Embryonic facial prominence (tissue), 1 donor: ENCODE data around the gene MACROH2A1.
"Not testable (repeated sequence)": the region's sequence is repeated elsewhere in the genome, so short reads cannot be mapped to it uniquely, and the experiment has no call there.

Experiments used
- DNase-seq: peaks from one replicate; pipeline ENCODE4 v3.0.0-alpha.2; 2016; ENCODE audit errors: extremely low spot score

MACROH2A1 gene

GRCh38 chr5:135376961-135377624 lies 21.9 kb downstream of the MACROH2A1 start:
- DNase-seq, result no peak

DNA sequence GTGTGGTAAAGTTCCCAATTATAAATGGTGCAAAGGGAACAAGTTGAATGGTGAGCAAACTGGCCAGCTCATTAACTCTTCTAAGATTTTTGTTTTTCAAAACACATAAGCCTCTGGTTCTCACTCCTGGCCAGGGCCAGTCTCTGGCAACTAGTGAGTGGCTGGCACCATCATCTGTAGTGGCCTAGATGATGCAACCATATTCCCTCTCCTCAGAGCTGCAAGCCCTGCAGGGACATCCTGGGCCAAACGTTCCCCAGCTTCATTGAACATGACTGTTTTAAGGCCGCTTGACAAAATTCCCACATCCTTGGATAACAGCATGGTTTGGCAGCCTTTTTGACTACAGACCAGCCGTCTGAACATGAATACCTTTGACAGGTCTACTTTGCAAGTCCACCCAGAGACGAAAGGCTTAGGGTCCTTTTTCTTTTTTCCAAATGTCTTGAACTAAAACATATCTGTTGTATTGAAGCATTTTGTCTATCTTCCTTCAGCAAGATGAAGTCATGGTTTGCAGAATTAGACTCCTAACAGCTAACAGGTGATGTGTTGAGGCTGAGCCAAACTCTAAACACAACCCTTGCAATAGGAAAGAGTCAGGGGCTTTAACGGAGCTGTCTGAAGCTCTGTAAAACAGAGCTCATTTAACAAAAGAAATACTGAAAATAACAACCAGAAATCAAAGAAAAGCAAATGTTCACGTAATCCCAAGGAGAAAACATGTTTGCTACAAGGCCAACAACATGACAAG lies 23.8 kb downstream of the MACROH2A1 start:
- DNase-seq, result no peak

- DNase-seq, result no peak
Measured at GRCh38 chr5:135373736-135374515, 25.1 kb downstream of the MACROH2A1 start.

GRCh38 chr5:135372654-135373381 lies 26.2 kb downstream of the MACROH2A1 start:
- no peak for DNase-seq

GRCh38 chr5:135371622-135372232 lies 27.3 kb downstream of the MACROH2A1 start:
- DNase-seq, result no peak

- DNase-seq, result no peak
Measured at GRCh38 chr5:135369952-135370351, 29.1 kb downstream of the MACROH2A1 start.

DNA sequence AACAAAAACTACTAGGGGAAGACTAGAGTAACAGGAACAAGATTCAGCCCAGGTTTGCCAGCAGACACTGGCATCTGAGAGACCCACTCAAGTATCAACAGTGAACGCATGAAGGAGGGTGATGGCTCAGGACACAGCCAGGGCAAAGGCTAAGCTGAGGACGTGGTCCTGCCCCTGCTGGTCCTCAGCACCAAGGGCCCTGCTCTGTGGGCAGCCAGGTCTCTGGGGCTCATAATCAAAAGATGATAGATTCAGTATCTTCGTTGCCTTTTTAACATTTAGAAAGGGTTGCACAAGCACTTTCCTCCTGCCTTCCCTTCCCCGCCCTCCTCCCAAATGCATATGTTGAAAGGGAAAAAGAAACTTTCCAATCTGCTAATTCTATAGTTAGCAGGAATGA lies 31.5 kb downstream of the MACROH2A1 start:
- DNase-seq, result no peak

GRCh38 chr5:135367076-135367475 lies 32.0 kb downstream of the MACROH2A1 start:
- DNase-seq, result no peak

DNA sequence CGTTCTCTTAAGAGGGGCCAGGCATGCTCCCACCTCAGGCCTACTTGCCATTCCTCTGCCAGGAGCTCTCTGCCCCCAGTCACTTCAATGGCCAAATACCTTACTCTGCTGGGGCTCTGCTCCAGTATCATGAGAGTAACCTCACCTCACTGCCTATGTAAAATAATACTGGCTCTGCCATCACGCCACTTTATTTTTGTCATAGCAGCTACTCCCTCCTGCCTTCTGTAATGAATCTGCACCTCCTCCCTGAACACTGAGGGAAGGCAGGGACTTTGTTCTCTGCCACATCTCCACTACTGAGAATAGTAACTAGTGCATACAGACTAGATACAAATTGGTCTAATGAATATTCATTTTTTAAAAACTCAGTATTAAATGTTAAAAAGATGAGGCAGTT lies 33.8 kb downstream of the MACROH2A1 start:
- no peak for DNase-seq

DNA sequence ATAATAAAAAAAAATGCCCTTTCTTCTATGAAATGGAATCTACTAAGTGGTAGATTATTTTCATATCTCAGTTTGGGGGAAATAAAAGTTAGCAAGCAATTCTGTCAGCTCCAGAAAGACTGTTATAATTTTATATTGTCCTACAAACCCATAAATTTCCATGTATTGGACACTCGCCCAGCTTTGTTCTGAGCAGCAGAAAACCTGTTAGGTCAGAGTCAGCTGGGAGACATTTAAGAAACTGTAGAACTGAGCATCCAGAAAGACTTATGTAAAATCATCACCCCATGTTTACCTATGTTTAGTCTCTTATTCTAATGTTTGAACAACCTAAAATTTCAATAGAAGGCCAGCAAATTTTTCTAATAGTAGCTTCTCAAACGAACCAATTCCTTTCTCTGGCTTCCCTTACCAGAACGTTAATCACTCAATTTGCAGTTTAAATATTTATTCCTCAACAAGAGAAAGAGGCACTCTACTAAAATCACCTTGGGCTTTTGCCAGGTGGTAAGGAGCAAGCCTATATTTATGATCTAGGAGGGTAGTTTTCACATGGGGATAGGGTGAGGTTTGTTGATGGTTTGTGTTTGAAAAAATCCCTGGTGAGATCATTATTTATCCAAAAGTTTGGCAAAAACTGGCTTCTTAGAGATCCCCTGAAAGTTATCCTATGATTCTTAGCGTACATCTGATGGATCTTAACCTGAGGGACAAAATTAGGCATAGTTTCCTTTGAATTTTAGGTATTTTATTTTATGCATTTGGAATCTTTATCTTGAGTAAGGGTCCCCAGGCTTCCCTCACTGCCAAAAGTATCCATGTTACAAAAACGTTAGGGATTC lies 34.4 kb downstream of the MACROH2A1 start:
- no peak for DNase-seq

- DNase-seq, result not testable (repeated sequence)
Measured at GRCh38 chr5:135363342-135363741, 35.7 kb downstream of the MACROH2A1 start.

DNA sequence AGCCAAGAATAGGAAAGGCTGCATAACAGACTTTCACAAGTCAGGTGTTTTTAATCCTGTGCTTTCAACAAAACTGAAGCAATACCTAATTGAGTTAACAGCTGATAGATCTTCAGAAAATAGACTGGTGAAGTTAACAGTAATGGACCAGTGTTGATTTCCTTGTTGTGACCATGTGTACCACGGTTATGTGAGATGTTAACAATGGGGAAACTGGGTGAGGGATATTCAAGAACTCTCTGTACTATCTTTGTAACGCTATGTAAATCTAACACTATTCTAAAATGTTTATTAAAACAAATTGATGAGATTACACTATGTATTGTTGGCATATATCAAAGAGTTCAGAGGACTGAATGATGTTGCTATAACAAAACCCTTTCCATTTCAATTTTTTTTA lies 36.9 kb downstream of the MACROH2A1 start:
- DNase-seq, result no peak

- DNase-seq, result no peak
Measured at GRCh38 chr5:135360278-135361274, 38.5 kb downstream of the MACROH2A1 start.

DNA sequence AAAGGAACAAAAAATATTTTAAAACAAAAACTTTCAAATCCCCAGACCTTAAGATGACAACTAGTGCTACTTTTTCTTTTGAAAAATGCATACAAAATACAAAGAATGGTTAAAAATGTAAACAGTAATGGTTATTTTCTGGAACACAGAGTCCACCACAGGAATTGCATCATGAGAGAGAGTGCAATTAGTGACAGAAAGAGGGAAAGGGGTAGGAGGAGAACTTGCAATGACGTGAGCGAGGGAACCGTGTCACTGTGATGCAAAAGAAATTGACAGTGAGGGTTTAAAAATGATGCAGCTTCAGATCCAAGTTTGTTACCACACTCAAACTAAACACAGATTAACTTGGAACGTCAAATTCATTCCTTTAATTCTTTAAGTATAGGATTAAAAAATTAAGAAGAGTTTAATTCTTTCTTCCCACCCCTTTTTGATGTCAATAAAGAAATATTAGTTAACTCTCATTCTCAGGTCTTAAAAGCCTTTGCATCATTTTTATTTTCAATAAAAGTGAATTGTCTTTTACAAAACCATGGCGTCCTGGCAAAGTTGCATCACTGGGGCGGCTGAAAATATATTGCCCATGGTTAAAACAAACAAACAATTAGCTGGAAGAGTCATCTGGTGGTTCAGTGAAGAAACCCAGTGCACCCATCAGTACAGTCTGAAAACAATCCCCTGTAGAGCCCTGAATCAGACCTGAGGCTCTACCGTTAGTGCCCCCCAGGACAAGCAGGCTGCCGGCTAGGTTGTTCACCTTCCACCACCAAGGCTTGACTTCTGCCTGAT lies 39.5 kb downstream of the MACROH2A1 start:
- no peak for DNase-seq

- DNase-seq, result no peak
Measured at GRCh38 chr5:135357685-135358084, 41.3 kb downstream of the MACROH2A1 start.

DNA sequence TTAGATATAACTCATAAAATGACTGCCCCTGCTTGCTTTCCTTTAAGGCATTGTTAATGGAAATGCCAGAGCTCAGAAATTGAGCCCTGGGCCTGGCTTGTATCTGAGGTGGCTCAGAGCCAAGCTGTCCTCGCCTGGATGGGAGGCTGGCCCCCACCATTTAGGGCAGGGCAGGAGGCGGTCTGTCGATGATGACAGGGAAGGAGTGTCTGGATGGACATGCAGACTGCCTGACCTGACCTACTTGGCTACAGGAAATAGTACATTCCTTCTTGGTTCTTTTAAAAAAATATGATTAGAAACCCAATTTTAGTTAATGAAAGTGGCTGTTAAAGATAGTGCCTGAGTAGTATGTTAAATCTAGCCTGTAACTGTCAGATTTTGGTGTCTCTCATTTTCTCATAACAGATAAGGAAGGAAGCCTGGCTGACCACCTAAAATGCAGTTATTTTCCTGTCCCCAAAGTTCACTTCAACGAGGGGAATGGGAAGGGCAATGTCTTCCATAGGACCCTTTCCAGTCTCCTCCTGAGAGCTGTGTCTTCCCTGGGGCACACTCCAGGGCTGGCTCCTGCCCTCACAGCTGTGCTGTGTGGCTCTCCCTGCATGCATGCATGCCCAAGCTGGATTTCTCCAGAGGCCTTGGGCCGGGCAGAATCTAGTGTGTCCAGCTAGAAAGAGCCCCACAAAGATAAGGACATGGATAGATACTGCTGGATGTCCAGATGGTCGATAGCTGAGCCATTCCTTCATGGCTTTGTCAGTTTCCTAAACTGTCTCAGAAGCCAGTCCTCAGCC lies 42.3 kb downstream of the MACROH2A1 start:
- no peak for DNase-seq

DNA sequence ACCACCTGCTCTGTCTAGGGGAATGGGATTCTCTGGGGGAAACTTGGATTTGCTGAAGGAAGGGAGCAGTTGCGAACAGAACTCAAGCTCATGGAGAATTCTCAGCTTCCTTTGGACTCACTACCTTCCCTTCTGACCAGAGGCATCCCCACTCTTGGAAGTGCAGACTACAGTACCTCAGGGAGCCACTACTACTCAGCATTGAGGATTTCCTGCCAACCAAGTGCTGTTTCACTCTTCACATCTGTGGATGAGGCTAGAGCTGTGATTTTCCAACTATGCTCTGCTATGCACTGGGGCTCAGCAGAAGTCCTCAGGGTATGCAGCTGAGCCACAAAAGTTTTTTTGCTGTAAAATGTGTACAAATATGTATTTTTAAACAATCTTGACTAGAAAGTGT lies 43.9 kb downstream of the MACROH2A1 start:
- DNase-seq, result no peak
